ENCODE data around the gene SULF2. TPM values are rescaled to one million over a fixed set of nuclear protein-coding genes. Genes with fewer than 3 reads are reported as not detected.

The SULF2 gene
- total RNA-seq, 1 donor from 2014 or later, result 78.2 TPM

- no peak for DNase-seq (ENCODE audit: low read depth)
- Histone ChIP-seq H3K4me3 (ENCODE audit: low read depth, low read length) (no peak overlapping the region), H3K36me3 (ENCODE audit: control insufficient read depth, insufficient read depth, low read length) (no peaks in the 10 kb centered on the region), H3K27me3 (ENCODE audit: control insufficient read depth, insufficient read depth, low read length) (no peaks in the 10 kb centered on the region)
- no peak for TF ChIP-seq CTCF (IDR thresholded peaks at IDR 0.05; ENCODE audit: insufficient read depth, low read length, poor library complexity, severe bottlenecking)
Measured at GRCh38 chr20:47703748-47704147, 81.5 kb downstream of the SULF2 start.

- H3K27me3 ChIP-seq (ENCODE audit: control insufficient read depth, insufficient read depth, low read length), result no peaks in the 10 kb centered on the region
- no peak for DNase-seq (ENCODE audit: low read depth)
- no peak for TF ChIP-seq CTCF (IDR thresholded peaks at IDR 0.05; ENCODE audit: insufficient read depth, low read length, poor library complexity, severe bottlenecking)
- H3K4me3 ChIP-seq (ENCODE audit: low read depth, low read length), result no peak overlapping the region
- no peaks in the 10 kb centered on the region for H3K36me3 ChIP-seq (ENCODE audit: control insufficient read depth, insufficient read depth, low read length)
Measured at GRCh38 chr20:47701612-47702011, 83.7 kb downstream of the SULF2 start.

- no peaks in the 10 kb centered on the region for H3K27me3 ChIP-seq (ENCODE audit: control insufficient read depth, insufficient read depth, low read length)
- DNase-seq (ENCODE audit: low read depth), result no peak
- TF ChIP-seq CTCF (IDR thresholded peaks at IDR 0.05; ENCODE audit: insufficient read depth, low read length, poor library complexity, severe bottlenecking), result no peak
- H3K36me3 ChIP-seq (ENCODE audit: control insufficient read depth, insufficient read depth, low read length), result no peaks in the 10 kb centered on the region
- H3K4me3 ChIP-seq (ENCODE audit: low read depth, low read length), result no peak overlapping the region
Measured at GRCh38 chr20:47700327-47700726, 85.0 kb downstream of the SULF2 start.

GRCh38 chr20:47699818-47700217, 85.5 kb downstream of the SULF2 start:
- no peaks in the 10 kb centered on the region for H3K36me3 ChIP-seq (ENCODE audit: control insufficient read depth, insufficient read depth, low read length)
- H3K4me3 ChIP-seq (ENCODE audit: low read depth, low read length), result no peak overlapping the region
- no peak for TF ChIP-seq CTCF (IDR thresholded peaks at IDR 0.05; ENCODE audit: insufficient read depth, low read length, poor library complexity, severe bottlenecking)
- H3K27me3 ChIP-seq (ENCODE audit: control insufficient read depth, insufficient read depth, low read length), result no peaks in the 10 kb centered on the region
- no peak for DNase-seq (ENCODE audit: low read depth)

- H3K36me3 ChIP-seq (ENCODE audit: control insufficient read depth, insufficient read depth, low read length), result no peaks in the 10 kb centered on the region
- H3K4me3 ChIP-seq (ENCODE audit: low read depth, low read length), result no peak overlapping the region
- TF ChIP-seq CTCF (IDR thresholded peaks at IDR 0.05; ENCODE audit: insufficient read depth, low read length, poor library complexity, severe bottlenecking), result no peak
- no peak for DNase-seq (ENCODE audit: low read depth)
- H3K27me3 ChIP-seq (ENCODE audit: control insufficient read depth, insufficient read depth, low read length), result no peaks in the 10 kb centered on the region
Measured at GRCh38 chr20:47698142-47698541, 87.1 kb downstream of the SULF2 start.

GRCh38 chr20:47696856-47697255, 88.4 kb downstream of the SULF2 start:
- H3K27me3 ChIP-seq (ENCODE audit: control insufficient read depth, insufficient read depth, low read length), result no peaks in the 10 kb centered on the region
- H3K4me3 ChIP-seq (ENCODE audit: low read depth, low read length), result no peak overlapping the region
- no peak for DNase-seq (ENCODE audit: low read depth)
- no peaks in the 10 kb centered on the region for H3K36me3 ChIP-seq (ENCODE audit: control insufficient read depth, insufficient read depth, low read length)
- TF ChIP-seq CTCF (IDR thresholded peaks at IDR 0.05; ENCODE audit: insufficient read depth, low read length, poor library complexity, severe bottlenecking), result no peak
